HG03196 (cell line): Measurements from ENCODE around the gene CORIN.

ENCODE experiments used
- ATAC-seq: cut with Tn5 transposase; IDR thresholded peaks from one replicate; pipeline ENCODE4 v1.9.1; 2021; ENCODE audit not compliant: unreplicated experiment

CORIN gene

DNA sequence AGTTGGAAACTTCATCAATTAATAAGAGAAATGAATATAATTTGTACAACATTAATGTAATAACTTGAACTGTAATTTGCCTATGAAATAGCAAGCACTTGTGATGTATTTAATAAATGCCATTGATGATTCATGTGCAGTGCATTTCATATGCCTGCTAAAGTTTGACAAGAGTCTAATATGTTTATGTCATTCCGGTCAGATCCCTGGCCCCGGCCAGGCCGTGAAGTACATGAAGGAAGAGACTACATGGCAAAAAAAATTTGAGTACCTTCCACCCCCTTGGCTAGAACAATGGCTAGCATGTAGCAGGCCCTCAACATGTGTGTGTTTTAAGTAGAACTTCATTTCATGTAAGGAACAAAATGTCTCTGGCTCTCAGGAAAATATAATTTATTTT is 191.5 kb downstream of the CORIN start:
- ATAC-seq: no peak

DNA sequence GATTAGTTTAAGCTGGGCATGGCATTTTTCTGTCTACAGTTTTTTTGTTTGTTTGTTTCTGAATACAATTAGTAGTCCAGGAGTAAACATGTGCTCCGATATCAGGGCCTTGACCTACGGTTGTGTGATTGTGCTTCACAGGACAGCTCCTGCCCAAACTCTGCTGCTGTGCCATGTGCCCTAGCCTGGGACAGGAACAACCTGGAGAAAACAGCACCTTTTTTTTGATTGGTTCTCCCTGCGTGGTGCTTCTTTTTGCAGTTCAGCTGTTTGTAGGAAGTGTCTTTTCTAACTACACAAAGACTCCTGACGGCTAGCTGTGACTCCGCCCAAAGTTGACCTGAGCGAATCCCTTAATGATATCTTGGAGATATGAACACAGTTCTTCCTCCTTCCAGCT is 194.0 kb downstream of the CORIN start:
- ATAC-seq: no peak

DNA sequence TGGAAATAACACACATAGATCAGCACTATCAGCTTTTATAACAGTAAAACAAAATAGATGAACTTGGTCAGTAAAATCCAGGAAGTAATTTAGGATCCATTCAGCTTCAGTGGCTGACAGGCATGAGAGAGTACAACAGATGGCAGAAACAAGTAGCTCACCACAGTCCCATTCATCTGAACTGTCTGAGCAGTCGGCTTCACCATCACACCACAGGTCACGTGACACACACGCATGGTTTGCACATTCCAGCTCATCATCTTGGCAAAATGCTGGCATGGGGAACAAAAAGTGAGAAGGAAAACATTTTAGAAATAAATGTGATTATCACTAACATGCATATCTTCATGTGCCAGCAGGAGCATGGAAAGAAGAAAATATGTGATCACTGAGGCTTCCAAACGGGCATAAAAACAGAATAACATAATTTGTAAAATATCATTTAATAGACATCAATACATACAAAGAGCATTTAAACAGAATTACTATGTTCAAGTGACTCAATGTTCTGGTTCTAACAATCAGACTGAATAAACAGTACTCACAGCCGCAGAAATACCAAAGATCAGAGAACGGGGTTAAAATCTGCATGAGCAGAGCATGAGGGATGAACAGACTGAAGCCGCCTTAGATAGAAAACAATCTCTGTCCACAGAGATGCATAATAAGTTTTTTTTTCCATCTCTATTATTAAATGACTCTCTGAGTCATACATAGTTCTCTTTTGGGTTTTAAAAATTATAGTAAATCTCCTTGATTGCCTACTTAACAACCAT is 194.7 kb downstream of the CORIN start:
- no peak for ATAC-seq

DNA sequence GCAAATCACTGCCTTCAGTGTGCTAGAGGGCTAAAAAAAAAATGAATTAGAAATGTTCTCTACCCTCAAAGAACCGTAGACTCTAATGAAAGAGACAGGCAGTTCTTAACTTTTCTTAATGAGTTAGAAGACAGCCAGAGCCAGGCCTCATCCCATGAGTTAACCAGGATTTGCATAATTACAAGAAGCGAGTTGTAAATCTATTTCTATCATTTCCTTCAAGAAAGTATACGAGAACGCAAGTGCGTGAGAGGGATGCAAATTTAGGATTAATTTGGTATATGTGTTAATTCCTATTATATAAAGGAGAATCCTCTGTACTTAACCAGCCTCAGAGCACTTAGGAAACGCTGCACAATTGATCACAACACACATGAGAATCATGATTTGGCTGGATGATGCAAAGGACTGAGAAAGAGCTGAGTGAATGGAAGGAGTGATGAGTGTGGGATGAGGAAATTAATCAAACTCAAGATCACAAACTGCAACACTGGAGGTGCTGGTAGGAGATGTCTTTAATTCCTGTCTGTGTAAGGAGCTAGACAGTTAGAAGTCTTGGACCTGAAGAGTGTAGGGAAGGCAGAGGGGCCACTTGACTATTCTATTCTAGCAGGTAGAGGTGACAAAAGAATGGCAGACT is 195.6 kb downstream of the CORIN start:
- ATAC-seq: no peak

DNA sequence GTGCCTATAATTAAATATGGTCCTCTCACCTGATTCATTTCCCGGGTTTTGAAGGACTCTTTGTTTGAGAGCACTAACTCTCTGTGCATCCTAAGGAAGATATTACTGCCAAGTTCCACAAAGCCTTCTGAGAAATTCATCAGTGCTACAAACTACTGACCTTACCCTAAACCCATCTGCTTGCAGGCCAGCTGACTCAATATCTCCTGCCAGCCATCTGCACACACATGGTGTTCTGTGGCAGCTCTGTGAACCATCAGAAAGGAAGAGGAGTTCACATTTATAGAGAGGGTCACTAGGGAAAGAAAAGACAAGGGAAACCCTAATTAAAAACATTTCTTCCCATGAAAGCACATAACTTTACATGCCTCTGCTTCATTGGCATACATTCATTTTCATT is 196.1 kb downstream of the CORIN start:
- no peak for ATAC-seq

DNA sequence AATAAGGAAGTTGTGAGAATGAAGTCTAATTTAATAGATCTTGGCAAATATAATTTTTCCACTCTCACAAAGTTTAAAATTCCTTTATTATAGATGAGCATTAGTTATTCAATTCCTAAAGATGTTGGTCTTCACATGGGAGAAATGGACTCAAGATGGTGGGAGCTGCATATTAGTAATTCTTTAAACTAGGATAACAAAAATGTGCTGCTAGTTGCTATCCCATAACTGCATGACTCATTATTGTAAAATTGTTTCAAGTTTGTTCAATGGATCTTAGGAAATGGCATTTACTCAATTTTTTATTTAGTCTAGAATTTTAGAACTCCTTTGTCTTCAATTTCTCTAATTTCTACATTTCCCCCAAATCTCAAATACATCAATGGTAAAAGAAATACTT is 197.0 kb downstream of the CORIN start:
- ATAC-seq: no peak

DNA sequence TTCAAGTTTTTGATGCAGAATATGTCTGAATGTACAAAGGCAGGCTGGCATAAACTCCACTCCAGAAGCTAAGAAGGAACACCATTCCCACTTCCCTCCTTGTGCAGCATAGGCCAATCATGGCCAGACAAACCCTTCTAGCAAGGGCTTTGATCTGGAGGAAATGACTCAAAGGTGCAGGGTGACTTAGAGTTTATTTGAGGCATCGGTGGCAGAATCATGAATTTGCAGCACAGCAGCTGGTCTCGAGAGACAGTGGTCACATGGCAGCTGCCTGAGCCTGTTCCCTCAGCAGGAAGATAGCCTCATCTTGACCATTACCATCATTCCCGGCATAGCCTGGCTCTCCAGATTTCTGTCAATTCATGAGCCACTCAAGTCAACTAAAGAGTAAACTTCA is 198.3 kb downstream of the CORIN start:
- ATAC-seq: no peak

DNA sequence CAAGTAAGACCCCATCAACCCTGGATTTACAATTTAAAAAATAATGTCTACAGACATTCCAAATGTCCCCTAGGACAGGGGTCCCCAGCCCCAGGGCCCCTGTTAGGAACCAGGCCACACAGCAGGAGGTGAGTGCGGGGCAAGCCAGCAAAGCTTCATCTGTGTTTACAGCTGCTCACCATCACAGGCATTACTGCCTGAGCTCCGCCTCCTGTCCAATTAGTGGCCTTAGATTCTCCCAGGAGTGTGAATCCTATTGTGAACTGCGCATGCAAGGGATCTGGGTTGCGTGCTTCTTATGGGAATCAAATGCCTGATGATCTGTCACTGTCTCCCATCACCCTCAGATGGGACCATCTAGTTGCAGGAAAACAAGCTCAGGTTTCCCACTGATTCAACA is 206.7 kb downstream of the CORIN start:
- no peak for ATAC-seq

DNA sequence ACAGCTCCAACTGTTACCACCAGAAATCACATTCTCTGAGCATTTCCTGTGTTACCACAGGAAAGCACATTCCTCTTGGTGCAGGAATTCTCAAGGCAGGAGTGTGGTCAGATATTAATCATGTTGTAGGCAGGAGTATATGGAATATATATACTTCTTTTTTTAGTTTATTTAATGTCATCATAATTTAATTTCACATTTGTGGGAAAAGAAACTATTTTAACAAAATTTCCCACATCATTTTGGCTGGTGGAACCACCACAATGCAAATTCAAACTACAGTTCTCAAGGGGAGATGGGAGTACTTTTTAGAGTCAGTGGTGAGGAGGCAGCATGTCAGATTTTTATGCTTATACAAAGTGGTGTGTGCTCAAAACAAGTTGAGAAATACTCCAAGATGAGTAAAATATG is 213.8 kb downstream of the CORIN start:
- ATAC-seq: no peak

DNA sequence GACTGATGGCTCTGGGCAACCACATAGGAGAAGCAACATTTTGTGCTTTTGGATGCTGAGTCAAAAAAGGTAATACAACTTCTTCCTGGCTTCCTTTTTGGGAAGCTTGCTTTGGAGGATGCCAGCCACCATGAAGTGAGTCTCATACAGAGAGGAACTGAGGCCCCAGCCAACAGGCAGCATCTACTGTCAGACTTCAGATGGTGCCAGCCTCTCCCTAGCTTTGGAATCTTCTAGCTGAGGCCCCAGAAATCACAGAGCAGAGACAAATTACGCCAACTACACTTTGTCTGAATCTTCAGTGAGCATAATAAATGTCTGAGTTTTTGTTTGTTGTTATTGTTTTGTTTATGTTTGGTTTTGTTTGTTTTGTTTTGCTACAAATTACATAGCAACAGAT is 216.7 kb downstream of the CORIN start:
- ATAC-seq: no peak

DNA sequence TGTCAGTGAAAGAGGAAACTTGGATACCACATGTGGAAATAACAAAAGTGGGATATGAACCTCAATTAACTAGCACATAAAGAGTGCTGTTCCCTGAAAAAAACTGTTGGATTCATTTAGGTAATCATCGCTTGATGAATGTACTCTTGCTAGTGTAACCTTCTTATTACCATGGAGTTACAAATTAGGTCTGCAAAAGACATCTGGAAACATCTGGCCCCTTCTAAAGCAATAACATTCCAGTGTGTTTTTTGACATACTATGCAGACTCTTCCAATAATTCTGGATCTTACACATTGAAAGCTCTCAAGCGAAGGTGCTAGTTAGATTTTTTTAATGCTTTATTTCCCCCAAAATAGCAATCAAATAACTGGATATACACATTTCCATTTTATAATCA is 218.2 kb downstream of the CORIN start:
- no peak for ATAC-seq

DNA sequence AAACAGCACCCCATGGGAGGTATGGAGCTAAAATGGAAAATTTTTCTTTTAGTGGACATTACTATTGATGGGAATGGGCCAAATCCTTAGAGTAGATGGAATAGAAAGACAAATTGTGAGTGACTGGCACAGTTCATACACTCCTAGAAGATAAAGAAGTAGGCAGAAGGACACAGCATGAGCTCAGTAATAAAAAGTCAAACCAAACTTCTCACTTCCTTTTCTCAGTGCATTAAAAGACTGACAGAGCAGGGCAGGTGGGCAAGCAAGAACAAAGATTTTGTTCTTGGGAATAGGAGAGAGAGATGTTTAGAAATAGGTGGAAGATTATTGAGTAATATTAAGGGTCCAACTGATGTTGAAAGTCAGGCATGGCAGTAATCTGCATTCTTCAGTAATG is 220.3 kb downstream of the CORIN start:
- ATAC-seq: no peak

DNA sequence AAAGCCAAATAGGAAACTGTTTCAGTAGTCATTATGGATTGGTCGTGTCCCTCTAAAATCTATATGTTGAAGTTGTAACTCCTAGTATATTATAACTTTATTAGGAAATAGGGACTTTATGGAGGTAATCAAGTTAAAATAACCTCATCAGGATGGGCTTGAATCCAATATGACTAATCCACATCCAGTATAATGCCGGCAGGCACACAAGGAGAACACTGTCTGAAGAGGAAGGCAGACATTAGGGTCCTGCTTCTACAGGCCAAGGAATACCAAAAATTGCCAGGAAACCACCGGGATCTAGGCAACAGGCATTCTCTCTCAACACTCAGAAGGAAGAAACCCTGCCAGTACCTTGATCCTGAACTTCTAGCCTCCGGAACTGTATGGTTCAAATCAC is 222.5 kb downstream of the CORIN start:
- ATAC-seq: no peak

DNA sequence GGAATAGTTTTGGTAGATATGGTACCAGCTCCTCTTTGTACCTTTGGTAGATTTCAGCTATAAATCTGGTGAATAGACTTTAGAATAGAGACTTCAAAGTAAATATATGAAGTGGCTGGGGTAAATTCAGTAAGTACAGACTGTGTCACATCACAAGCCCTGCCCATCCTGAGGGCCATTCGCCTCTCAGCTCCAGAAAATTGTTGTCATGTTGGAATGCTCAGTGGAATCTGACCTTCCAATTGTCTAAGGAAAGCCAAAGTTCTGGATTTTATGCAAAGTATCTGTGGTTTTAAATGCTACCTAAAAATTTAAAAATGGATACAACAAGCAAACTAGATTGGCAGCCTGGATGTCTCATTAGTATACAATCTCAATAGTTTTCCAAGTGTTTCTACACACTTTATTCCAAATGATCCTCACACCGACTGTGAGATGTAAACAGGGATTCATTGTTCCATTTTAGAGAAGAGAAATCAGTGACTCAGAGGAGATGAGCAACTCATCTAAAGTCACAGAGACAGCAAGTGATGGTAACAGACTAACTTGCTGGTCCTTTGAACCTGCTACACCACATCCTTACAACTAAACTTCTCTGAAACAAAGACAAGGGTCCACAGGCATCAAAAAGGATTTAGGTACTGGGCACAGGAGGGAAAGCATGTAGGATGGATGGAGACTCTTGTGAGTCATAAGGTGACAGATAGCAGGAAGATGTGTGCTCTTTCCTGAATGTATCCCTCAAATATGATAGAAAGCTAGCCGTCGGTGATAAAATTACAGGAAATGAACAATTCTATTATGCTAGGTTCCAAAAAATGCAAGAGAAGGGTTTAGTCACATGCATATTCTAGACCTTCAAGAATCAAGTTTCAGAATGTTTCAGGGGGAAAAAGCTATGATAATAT is 225.5 kb downstream of the CORIN start:
- ATAC-seq: no peak

DNA sequence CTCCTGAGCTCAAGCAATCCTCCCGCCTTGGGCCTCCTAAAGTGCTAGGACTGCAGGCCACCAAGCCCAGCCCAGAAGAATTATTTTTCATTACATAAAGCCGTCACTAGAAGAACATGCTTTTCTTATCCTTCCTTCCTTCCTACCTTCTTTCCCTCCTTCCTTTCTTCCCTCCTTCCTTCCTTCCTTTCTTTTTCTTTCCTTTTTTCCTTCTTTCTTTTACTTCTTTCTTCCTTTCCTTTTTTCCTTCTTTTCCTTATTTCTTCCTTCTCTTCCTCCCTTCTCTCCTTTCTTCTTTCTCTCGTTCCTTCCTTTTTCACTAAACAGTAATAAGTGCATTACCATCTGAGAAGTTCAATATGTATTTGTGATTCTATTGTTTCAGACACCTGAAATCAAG is 231.4 kb downstream of the CORIN start:
- ATAC-seq: no peak

DNA sequence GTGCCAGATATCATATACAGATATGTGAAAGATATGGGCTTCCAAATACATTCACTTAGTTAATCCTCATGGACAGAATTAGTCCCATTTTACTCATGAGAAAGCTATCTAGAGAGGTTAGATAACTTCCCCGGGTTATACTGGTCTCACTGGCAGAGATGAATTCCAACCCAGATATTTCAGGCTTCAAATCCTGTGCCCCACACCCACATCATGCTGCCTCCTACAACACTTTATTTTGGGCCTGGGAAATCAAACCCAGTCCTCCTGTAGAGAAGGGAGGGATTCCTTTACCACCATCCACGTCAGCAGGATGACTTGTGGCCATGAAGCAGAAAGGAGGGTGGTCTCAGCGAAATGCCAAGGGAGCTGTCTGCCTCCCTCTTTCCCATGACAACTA is 239.0 kb downstream of the CORIN start:
- ATAC-seq: no peak

DNA sequence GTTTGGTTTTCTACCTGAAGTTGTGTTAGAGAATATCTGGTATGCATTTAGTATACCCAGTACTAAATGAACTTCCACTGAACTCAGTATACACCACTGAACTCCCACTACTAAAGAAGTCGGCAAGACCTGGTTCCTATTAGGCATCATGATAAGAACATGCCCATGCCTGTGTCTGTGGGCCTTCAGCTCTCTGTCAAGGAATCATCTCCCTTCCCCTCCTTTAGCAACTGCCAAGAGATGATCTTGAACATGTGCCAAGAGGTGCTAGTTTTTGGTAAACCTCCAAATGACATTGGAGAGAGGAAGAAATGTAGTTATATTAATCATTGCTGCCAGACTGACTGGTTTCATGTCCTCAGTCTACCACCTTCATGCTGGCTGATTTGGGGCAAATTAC is 239.5 kb downstream of the CORIN start:
- ATAC-seq: no peak

DNA sequence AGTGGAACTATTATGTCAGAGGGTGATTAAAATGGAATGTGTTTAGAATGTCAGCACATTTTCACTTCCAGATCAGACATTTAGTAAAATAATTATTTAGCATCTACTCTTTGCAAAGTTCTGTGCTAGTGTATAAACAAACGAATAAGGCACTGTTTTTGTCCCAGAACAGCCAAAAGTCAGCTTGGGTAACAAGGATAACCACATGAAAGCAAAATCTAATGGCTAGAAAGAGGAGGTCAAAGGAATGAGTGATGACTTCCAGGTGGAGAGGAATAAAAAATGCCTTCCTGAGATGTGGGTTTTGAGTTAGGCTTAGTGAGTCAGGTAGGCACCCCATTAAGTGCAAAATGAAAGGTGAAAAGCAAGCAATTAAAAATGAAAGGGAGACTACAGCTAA is 240.2 kb downstream of the CORIN start:
- no peak for ATAC-seq

DNA sequence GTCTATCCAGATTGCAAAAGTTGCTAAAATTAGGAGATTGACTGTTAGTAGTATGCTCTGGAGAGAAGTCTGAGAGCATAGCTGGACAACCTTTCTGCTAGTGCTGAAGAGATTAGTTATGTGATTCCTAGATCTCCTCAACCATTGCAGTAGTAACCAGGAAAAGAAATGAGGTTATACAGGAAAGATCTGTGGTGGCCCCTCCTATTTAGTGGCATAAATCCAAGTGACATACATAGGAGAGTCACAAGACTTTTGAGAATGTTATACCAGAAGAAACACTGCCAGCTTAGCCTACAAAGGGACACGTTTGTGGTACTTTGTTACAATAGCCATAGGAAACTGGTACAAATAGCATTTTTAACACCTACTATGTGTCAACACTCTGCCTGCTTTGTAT is 247.5 kb downstream of the CORIN start:
- ATAC-seq: no peak

DNA sequence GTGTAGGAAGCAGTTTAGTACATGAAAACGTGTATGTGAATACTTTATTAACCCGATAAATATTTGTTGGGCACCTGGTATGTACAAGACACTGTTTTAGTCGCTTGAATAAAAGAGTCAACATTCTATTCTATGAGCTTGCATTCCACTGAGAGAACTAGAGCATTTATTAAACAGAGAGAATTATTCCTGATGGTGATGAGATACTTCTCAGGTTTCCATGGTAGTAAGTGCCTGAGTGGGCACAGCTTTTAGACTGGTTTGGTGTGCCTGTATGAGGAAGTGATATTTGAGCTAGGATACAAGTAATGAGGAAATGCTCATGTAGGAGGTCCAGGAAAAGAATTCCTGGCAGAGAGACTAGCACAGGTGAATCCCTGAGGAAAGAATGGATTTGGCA is 258.6 kb downstream of the CORIN start:
- no peak for ATAC-seq

DNA sequence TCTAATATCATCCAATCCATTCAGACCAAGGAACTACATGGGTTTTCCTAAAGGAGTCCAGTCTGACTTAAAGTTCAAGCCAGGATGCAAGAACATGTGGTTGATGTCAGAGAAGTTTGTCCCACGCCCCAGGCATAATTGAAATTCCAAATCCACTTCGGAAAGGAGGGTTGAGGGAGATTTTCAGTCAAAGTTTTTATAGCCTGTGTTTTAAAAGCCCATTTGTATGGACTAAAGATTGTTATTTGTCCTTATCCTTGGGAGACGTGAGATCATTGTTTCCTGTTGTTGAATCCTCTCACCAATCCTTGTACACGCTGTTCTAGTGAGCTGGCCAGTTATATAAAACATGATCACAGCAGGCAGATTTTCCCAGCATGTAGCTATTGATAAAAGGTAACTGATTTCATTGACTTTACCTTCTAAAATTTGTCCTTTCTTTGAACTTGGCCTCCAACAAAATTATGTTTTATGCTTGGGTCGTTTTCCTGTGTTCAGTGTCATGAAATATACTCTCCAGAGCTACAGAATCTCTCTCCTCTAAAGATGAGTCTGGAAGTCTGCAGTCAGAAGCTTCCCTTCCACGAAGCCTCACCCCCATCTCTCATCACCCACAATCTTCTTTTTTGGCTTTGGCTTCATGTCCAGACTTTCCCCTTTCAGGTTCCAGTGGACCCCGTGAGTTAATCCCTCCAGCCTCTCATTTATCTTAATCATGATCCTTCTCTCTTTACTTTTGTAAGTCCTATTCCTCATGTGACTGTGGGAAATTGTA is 259.9 kb downstream of the CORIN start:
- no peak for ATAC-seq
